ENCODE results near the gene CCT2.

CCT2 gene

GRCh38 chr12:69616025-69616424, 30.8 kb downstream of the CCT2 start:
- H3K27ac ChIP-seq (ENCODE audit: extremely low read depth, low read depth, low read length) = no peak overlapping the region
- no peak overlapping the region for H3K4me3 ChIP-seq (ENCODE audit: low read depth, low read length)
- H3K9me3 ChIP-seq (ENCODE audit: control insufficient read depth, insufficient read depth, low read depth, low read length) = no peaks in the 10 kb centered on the region
- TF ChIP-seq ZNF623 (tag by site-specific recombination; IDR thresholded peaks at IDR 0.05) (no peak), GLI4 (tag by site-specific recombination; IDR thresholded peaks at IDR 0.05) (no peak), ZNF311 (tag by site-specific recombination; IDR thresholded peaks at IDR 0.05; ENCODE audit: borderline replicate concordance) (no peak), ZNF2 (tag by site-specific recombination; IDR thresholded peaks at IDR 0.05) (no peak), ZNF624 (tag by site-specific recombination; IDR thresholded peaks at IDR 0.05) (no peak), TRIM28 (IDR thresholded peaks at IDR 0.05; ENCODE audit: borderline replicate concordance, low read length) (no peak), ZXDB (tag by site-specific recombination; IDR thresholded peaks at IDR 0.05) (no peak), ZNF707 (tag by site-specific recombination; IDR thresholded peaks at IDR 0.05) (no peak), SCRT2 (tag by site-specific recombination; IDR thresholded peaks at IDR 0.05) (no peak), ATF2 (tag by site-specific recombination; IDR thresholded peaks at IDR 0.05; ENCODE audit: low read depth) (no peak), INSM2 (tag by site-specific recombination; IDR thresholded peaks at IDR 0.05) (no peak), ZNF791 (tag by site-specific recombination; IDR thresholded peaks at IDR 0.05) (no peak), ZNF274 (IDR thresholded peaks at IDR 0.05; ENCODE audit: low read length) (no peak), ZNF274 (tag by site-specific recombination; IDR thresholded peaks at IDR 0.05; ENCODE audit: borderline replicate concordance) (no peak), ZNF76 (tag by site-specific recombination; IDR thresholded peaks at IDR 0.05; ENCODE audit: borderline replicate concordance, low read depth) (no peak)
- TF ChIP-seq, protein P1, sequence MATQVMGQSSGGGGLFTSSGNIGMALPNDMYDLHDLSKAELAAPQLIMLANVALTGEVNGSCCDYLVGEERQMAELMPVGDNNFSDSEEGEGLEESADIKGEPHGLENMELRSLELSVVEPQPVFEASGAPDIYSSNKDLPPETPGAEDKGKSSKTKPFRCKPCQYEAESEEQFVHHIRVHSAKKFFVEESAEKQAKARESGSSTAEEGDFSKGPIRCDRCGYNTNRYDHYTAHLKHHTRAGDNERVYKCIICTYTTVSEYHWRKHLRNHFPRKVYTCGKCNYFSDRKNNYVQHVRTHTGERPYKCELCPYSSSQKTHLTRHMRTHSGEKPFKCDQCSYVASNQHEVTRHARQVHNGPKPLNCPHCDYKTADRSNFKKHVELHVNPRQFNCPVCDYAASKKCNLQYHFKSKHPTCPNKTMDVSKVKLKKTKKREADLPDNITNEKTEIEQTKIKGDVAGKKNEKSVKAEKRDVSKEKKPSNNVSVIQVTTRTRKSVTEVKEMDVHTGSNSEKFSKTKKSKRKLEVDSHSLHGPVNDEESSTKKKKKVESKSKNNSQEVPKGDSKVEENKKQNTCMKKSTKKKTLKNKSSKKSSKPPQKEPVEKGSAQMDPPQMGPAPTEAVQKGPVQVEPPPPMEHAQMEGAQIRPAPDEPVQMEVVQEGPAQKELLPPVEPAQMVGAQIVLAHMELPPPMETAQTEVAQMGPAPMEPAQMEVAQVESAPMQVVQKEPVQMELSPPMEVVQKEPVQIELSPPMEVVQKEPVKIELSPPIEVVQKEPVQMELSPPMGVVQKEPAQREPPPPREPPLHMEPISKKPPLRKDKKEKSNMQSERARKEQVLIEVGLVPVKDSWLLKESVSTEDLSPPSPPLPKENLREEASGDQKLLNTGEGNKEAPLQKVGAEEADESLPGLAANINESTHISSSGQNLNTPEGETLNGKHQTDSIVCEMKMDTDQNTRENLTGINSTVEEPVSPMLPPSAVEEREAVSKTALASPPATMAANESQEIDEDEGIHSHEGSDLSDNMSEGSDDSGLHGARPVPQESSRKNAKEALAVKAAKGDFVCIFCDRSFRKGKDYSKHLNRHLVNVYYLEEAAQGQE (tag by site-specific recombination; IDR thresholded peaks at IDR 0.05) = no peak
- TF ChIP-seq, protein P2, sequence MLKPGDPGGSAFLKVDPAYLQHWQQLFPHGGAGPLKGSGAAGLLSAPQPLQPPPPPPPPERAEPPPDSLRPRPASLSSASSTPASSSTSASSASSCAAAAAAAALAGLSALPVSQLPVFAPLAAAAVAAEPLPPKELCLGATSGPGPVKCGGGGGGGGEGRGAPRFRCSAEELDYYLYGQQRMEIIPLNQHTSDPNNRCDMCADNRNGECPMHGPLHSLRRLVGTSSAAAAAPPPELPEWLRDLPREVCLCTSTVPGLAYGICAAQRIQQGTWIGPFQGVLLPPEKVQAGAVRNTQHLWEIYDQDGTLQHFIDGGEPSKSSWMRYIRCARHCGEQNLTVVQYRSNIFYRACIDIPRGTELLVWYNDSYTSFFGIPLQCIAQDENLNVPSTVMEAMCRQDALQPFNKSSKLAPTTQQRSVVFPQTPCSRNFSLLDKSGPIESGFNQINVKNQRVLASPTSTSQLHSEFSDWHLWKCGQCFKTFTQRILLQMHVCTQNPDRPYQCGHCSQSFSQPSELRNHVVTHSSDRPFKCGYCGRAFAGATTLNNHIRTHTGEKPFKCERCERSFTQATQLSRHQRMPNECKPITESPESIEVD (tag by site-specific recombination; IDR thresholded peaks at IDR 0.05) = no peak
- H3K4me1 ChIP-seq (ENCODE audit: control insufficient read depth, insufficient read depth, low read length) = no peaks in the 10 kb centered on the region
- ChIA-PET CTCF (interaction anchor here (2.5 kb wide), 1 partner anchor 23 kb away, joined by 9 read pairs; no protein-coding TSS in a partner anchor), POLR2A (no interaction called here)
- H3K36me3 ChIP-seq (ENCODE audit: control insufficient read depth in 2 of 2, insufficient read depth in 1 of 2, low read length in 2 of 2) = no peaks in the 10 kb centered on the region

- Histone ChIP-seq H3K4me3 (ENCODE audit: low read depth, low read length) (no peak overlapping the region), H3K27ac (ENCODE audit: extremely low read depth, low read depth, low read length) (no peak overlapping the region), H3K9me3 (ENCODE audit: control insufficient read depth, insufficient read depth, low read depth, low read length) (no peaks in the 10 kb centered on the region), H3K4me1 (ENCODE audit: control insufficient read depth, insufficient read depth, low read length) (no peaks in the 10 kb centered on the region), H3K36me3 (ENCODE audit: control insufficient read depth in 2 of 2, insufficient read depth in 1 of 2, low read length in 2 of 2) (no peaks in the 10 kb centered on the region)
- ChIA-PET POLR2A (no interaction called here), CTCF (interaction anchor here (0.6 to 1.3 kb wide), 2 partner anchors 20 to 1009 kb away, joined by 3 to 8 read pairs; no protein-coding TSS in a partner anchor)
- TF ChIP-seq EGR2 (tag by site-specific recombination; IDR thresholded peaks at IDR 0.05; ENCODE audit: low read depth) (no peak), ZNF211 (tag by site-specific recombination; IDR thresholded peaks at IDR 0.05; ENCODE audit: low read depth) (no peak), ZBTB1 (tag by site-specific recombination; IDR thresholded peaks at IDR 0.05) (no peak), ZNF596 (tag by site-specific recombination; IDR thresholded peaks at IDR 0.05) (no peak), RBAK (tag by site-specific recombination; IDR thresholded peaks at IDR 0.05) (no peak), ZNF677 (tag by site-specific recombination; IDR thresholded peaks at IDR 0.05) (no peak), ZNF114 (tag by site-specific recombination; IDR thresholded peaks at IDR 0.05) (no peak), TCF7L2 (IDR thresholded peaks at IDR 0.05; ENCODE audit: borderline replicate concordance, low read depth, low read length) (no peak), ZSCAN4 (tag by site-specific recombination; IDR thresholded peaks at IDR 0.05) (no peak), ZNF10 (tag by site-specific recombination; IDR thresholded peaks at IDR 0.05) (no peak), ZNF324 (tag by site-specific recombination; IDR thresholded peaks at IDR 0.05) (no peak), ZNF19 (tag by site-specific recombination; IDR thresholded peaks at IDR 0.05; ENCODE audit: low read depth) (no peak), ZNF791 (tag by site-specific recombination; IDR thresholded peaks at IDR 0.05) (no peak)
Observed at GRCh38 chr12:69619050-69619449, 33.8 kb downstream of the CCT2 start.

Measured in HEK293 (cell line).